ENCODE data around the gene CHCHD6. TPM values are rescaled to one million over a fixed set of nuclear protein-coding genes. Genes with fewer than 3 reads are reported as not detected.

Gene CHCHD6
- total and polyA plus RNA-seq, 2 donors (not counting 3 experiments of a cell fraction or from before 2014, with no cell fraction given), result 8.4 to 10.1 TPM

GRCh38 chr3:126664591-126665214 is 39.3 kb upstream of the CHCHD6 start:
- DNase-seq (ENCODE audit: low read depth, low spot score) (no peak), FAIRE-seq (no peak)
- Histone ChIP-seq H3K36me3 (ENCODE audit: control insufficient read depth in 2 of 2, extremely low read depth in 1 of 2, insufficient read depth in 2 of 2, low read length in 2 of 2) (no peaks in the 10 kb centered on the region), H4K20me1 (replicated peaks; ENCODE audit: control insufficient read depth, extremely low read depth, insufficient read depth, low read length) (no peaks in the 10 kb centered on the region), H3K9me3 (replicated peaks; ENCODE audit: control insufficient read depth, insufficient read depth, low read length) (no peaks in the 10 kb centered on the region), H3K79me2 (ENCODE audit: control insufficient read depth, insufficient read depth, low read length) (no peaks in the 10 kb centered on the region), H3K4me3 (replicated peaks in 1 of 3; ENCODE audit: insufficient read depth in 1 of 3, low read depth in 1 of 3, low read length in 3 of 3) (no peak overlapping the region), H3K9me1 (replicated peaks; ENCODE audit: control insufficient read depth, extremely low read depth, insufficient read depth, low read length) (no peaks in the 10 kb centered on the region), H2AFZ (ENCODE audit: low read depth, low read length) (no peak overlapping the region), H3K27me3 (ENCODE audit: control insufficient read depth in 2 of 2, insufficient read depth in 2 of 2, low read length in 2 of 2) (peaks cover 9 to 15% of the 10 kb centered on the region in 2 experiments), H3K4me1 (ENCODE audit: control insufficient read depth, extremely low read depth, insufficient read depth, low read length) (no peaks in the 10 kb centered on the region), H3K27ac (ENCODE audit: insufficient read depth, low read depth, low read length) (no peak overlapping the region), H3K9ac (replicated peaks; ENCODE audit: extremely low read depth, insufficient read depth, low read length) (no peak overlapping the region), H3K4me2 (ENCODE audit: insufficient read depth, low read length) (no peak overlapping the region)
- dilution Hi-C loops (cut with MboI; ENCODE audit: extremely low pct_ligation_motif_present, low sequenced_read_pairs) (no loop called here), intact Hi-C loops (cut with micrococcal nuclease) (no loop called here)
- POLR2A ChIA-PET, result no interaction called here
- no TSS peak for BruUV-seq (replicated peaks)
- TF ChIP-seq EZH2 (IDR thresholded peaks at IDR 0.05; ENCODE audit: borderline replicate concordance, low read depth, low read length, severe bottlenecking) (no peak), JUN (IDR thresholded peaks at IDR 0.05; ENCODE audit: borderline replicate concordance, insufficient read depth, insufficient read length, low read depth) (no peak), POLR2AphosphoS5 (IDR thresholded peaks at IDR 0.05; ENCODE audit: insufficient read depth, low read depth, low read length) (no peak), GATA2 (IDR thresholded peaks at IDR 0.05; ENCODE audit: insufficient read depth, insufficient read length, low read depth, low read length) (no peak), MAX (IDR thresholded peaks at IDR 0.05; ENCODE audit: insufficient read depth, insufficient read length) (no peak), MYC (IDR thresholded peaks at IDR 0.05; ENCODE audit: low read depth, low read length) (no peak), FOS (IDR thresholded peaks at IDR 0.05; ENCODE audit: borderline replicate concordance, insufficient read depth, low read length) (no peak), POLR2A (IDR thresholded peaks at IDR 0.05; ENCODE audit: low read depth, low read length) (no peak), CTCF (IDR thresholded peaks at IDR 0.05; ENCODE audit: extremely low read depth in 1 of 2, insufficient read depth in 1 of 2, low read depth in 1 of 2, low read length in 2 of 2) (no peak)
- CTCF ChIA-PET, result no interaction called here

All from endothelial cell of umbilical vein (primary cell).